ENCODE results near the gene SBDS. TPM values are rescaled to one million over a fixed set of nuclear protein-coding genes. Genes with fewer than 3 reads are reported as not detected.
A peak's percentile ranks its signal among the peaks of the same experiment; 100 is the strongest.

Gene SBDS
- total RNA-seq, 2 experiments from 2014 or later, result 43.2 to 100 TPM

- Histone ChIP-seq H3K4me2 (ENCODE audit: low read length) (peak overlapping the region; percentile 4; the same call in 1 of the 2 replicates), H3K36me3 (ENCODE audit: insufficient read depth, low read length) (peaks cover 96% of the 10 kb centered on the region), H3K4me3 (ENCODE audit: low read depth, low read length, poor library complexity, severe bottlenecking) (no peak overlapping the region), H3K9me3 (ENCODE audit: low read length) (no peaks in the 10 kb centered on the region), H3K79me2 (ENCODE audit: insufficient read depth, low read depth, low read length) (no peaks in the 10 kb centered on the region), H4K20me1 (ENCODE audit: insufficient read depth, low read length) (no peaks in the 10 kb centered on the region), H3K9me2 (ENCODE audit: insufficient read depth, low read length) (no peaks in the 10 kb centered on the region), H3K27ac (ENCODE audit: low read depth, low read length, poor library complexity, severe bottlenecking) (peak overlapping the region; percentile 7), H2AFZ (ENCODE audit: low read length) (no peak overlapping the region), H3K4me1 (ENCODE audit: insufficient read depth, low read length, poor library complexity, severe bottlenecking) (peaks cover 13% of the 10 kb centered on the region)
- intact Hi-C loops (cut with micrococcal nuclease; ENCODE audit: unreplicated experiment), result no loop called here
- no peak for DNase-seq (ENCODE audit: low spot score)
- ChIA-PET CTCF (ENCODE audit: unreplicated experiment) (no interaction called here), POLR2A (no interaction called here)
- no TSS peak for BruUV-seq (replicated peaks)
- TF ChIP-seq EZH2phosphoT487 (IDR thresholded peaks at IDR 0.05; ENCODE audit: borderline replicate concordance, low read depth, low read length), result no peak
- no peak for TF ChIP-seq CTCF (conservative IDR thresholded peaks at IDR 0.05; ENCODE audit: low read length)
Observed at GRCh38 chr7:66952343-66953043, 42.9 kb downstream of the SBDS start.

GRCh38 chr7:66950763-66951162, 44.6 kb downstream of the SBDS start:
- H3K36me3 ChIP-seq (ENCODE audit: insufficient read depth, low read length), result peaks cover 86% of the 10 kb centered on the region
- CTCF ChIA-PET (ENCODE audit: unreplicated experiment), result no interaction called here
- POLR2A ChIA-PET, result no interaction called here

More at GRCh38 chr7:66950763-66951162, 44.6 kb downstream of the SBDS start:
- intact Hi-C loops (cut with micrococcal nuclease; ENCODE audit: unreplicated experiment), result no loop called here
- BruUV-seq (replicated peaks), result no TSS peak
- H2AFZ ChIP-seq (ENCODE audit: low read length), result no peak overlapping the region
- no peaks in the 10 kb centered on the region for H3K9me3 ChIP-seq (ENCODE audit: low read length)
- no peak overlapping the region for H3K27ac ChIP-seq (ENCODE audit: low read depth, low read length, poor library complexity, severe bottlenecking)
- H3K4me2 ChIP-seq (ENCODE audit: low read length), result no peak overlapping the region
- no peak for DNase-seq (ENCODE audit: low spot score)
- no peaks in the 10 kb centered on the region for H4K20me1 ChIP-seq (ENCODE audit: insufficient read depth, low read length)
- TF ChIP-seq EZH2phosphoT487 (IDR thresholded peaks at IDR 0.05; ENCODE audit: borderline replicate concordance, low read depth, low read length), result no peak
- no peak for TF ChIP-seq CTCF (conservative IDR thresholded peaks at IDR 0.05; ENCODE audit: low read length)
- H3K79me2 ChIP-seq (ENCODE audit: insufficient read depth, low read depth, low read length), result no peaks in the 10 kb centered on the region
- H3K4me1 ChIP-seq (ENCODE audit: insufficient read depth, low read length, poor library complexity, severe bottlenecking), result peaks cover 13% of the 10 kb centered on the region
- H3K9me2 ChIP-seq (ENCODE audit: insufficient read depth, low read length), result no peaks in the 10 kb centered on the region
- no peak overlapping the region for H3K4me3 ChIP-seq (ENCODE audit: low read depth, low read length, poor library complexity, severe bottlenecking)

Measured in OCI-LY7 (cell line).